H1 (cell line): Measurements from ENCODE around the gene RGCC. TPM values are rescaled to one million over a fixed set of nuclear protein-coding genes. Genes with fewer than 3 reads are reported as not detected.

Experiments used
- CTCF ChIA-PET: fragments of 300-600 bp; sonication (Branson Sonifier 250); formaldehyde crosslinking; loops from one replicate; lab custom pipeline; 2021; ENCODE audit not compliant: partially characterized antibody; lab: Charles Lee
- POLR2A ChIA-PET: fragments of 300-600 bp; sonication (Branson Sonifier 250); formaldehyde crosslinking; loops from one replicate; lab custom pipeline; 2021; ENCODE audit warnings: inconsistent platforms; ENCODE audit not compliant: partially characterized antibody; lab: Charles Lee
- DNase-seq, 2 experiments: peaks; one replicate each; pipeline versions ENCODE4 v3.0.0 to v3.0.0-alpha.2; 2010 to 2022; ENCODE audit warnings: low spot score in 2 of 2, low read depth in 1 of 2, mixed read lengths in 1 of 2
- FAIRE-seq: peaks from 2 replicates; lab custom pipeline; 2011; peaks lifted over from hg19 to GRCh38; lab: Jason Lieb, UNC
- H2AFZ ChIP-seq: 2 replicates; pipeline ENCODE4 v1.8.1; 2012; ENCODE audit warnings: low read length, inconsistent platforms
- H2AK5ac ChIP-seq: 2 replicates; pipeline ENCODE4 v1.6.1; 2013; ENCODE audit warnings: low read depth, low read length
- H2BK120ac ChIP-seq: replicated peaks from 2 replicates; pipeline ENCODE3; 2013; ENCODE audit warnings: low read depth, low read length, inconsistent platforms
- H2BK12ac ChIP-seq: 2 replicates; pipeline ENCODE4 v1.6.1; 2013; ENCODE audit warnings: low read depth, low read length
- H2BK15ac ChIP-seq: 2 replicates; pipeline ENCODE4 v1.6.1; 2013; ENCODE audit warnings: low read length
- H2BK20ac ChIP-seq: 2 replicates; pipeline ENCODE4 v1.6.1; 2013; ENCODE audit warnings: low read length
- H2BK5ac ChIP-seq: 2 replicates; pipeline ENCODE4 v1.6.1; 2013; ENCODE audit warnings: low read depth, low read length
- H3K14ac ChIP-seq: 2 replicates; pipeline ENCODE4 v1.6.1; 2013; ENCODE audit warnings: inconsistent platforms; ENCODE audit not compliant: insufficient read length
- H3K18ac ChIP-seq: 2 replicates; pipeline ENCODE4 v1.6.1; 2013; ENCODE audit warnings: low read length; ENCODE audit errors: extremely low read depth
- H3K23ac ChIP-seq: 2 replicates; pipeline ENCODE4 v1.6.1; 2013; ENCODE audit warnings: inconsistent platforms; ENCODE audit not compliant: insufficient read length
- H3K23me2 ChIP-seq: 2 replicates; pipeline ENCODE4 v1.6.1; 2013; ENCODE audit warnings: low read depth, low read length
- H3K27ac ChIP-seq: 2 replicates; pipeline ENCODE4 v1.6.1; 2011; ENCODE audit warnings: low read depth, low read length, inconsistent platforms
- H3K27me3 ChIP-seq, 4 experiments: replicated peaks in 1 of 4; 1 replicate in 1 of 4; 2 replicates in 3 of 4; pipeline versions ENCODE4 v1.6.1 to v1.8.1; 2011 to 2013; ENCODE audit warnings: low read length in 3 of 4, mild to moderate bottlenecking in 3 of 4, inconsistent platforms in 2 of 4, mixed read lengths in 2 of 4, moderate library complexity in 1 of 4; ENCODE audit not compliant: control insufficient read depth in 3 of 4, insufficient read depth in 3 of 4; ENCODE audit errors: extremely low read depth in 1 of 4
- H3K36me3 ChIP-seq, 4 experiments: 2 replicates each; pipeline versions ENCODE4 v1.6.1 to v1.8.1; 2011 to 2013; ENCODE audit warnings: mild to moderate bottlenecking in 4 of 4, low read length in 3 of 4, moderate library complexity in 2 of 4, control low read depth in 1 of 4, inconsistent platforms in 1 of 4; ENCODE audit not compliant: insufficient read depth in 4 of 4, control insufficient read depth in 2 of 4
- H3K4ac ChIP-seq: replicated peaks from 2 replicates; pipeline ENCODE3; 2013; ENCODE audit warnings: low read length, low read depth, mixed read lengths, inconsistent platforms; ENCODE audit not compliant: insufficient read length
- H3K4me1 ChIP-seq, 4 experiments: replicated peaks in 1 of 4; 1 replicate in 1 of 4; 2 replicates in 3 of 4; pipeline versions ENCODE4 v1.6.1 to v1.8.1; 2011 to 2013; ENCODE audit warnings: low read length in 3 of 4, inconsistent platforms in 2 of 4, mixed read lengths in 1 of 4; ENCODE audit not compliant: insufficient read depth in 4 of 4, control insufficient read depth in 3 of 4
- H3K4me2 ChIP-seq, 2 experiments: 2 replicates each; pipeline versions ENCODE4 v1.6.1 to v1.8.1; 2011 to 2013; ENCODE audit warnings: low read depth in 2 of 2, low read length in 2 of 2, control low read depth in 1 of 2, inconsistent platforms in 1 of 2, mild to moderate bottlenecking in 1 of 2; ENCODE audit not compliant: insufficient read depth in 1 of 2
- H3K4me3 ChIP-seq, 4 experiments: fragments of 200-600, 300-600 bp in 1 of 4; sonication (generic), shearing (Covaris generic), sonication (Bioruptor Twin) in 1 of 4; 2 replicates each; pipeline versions ENCODE4 v1.5.1 to v1.8.1; 2011 to 2016; ENCODE audit warnings: low read length in 4 of 4, low read depth in 3 of 4, control low read depth in 2 of 4, inconsistent platforms in 2 of 4, mild to moderate bottlenecking in 2 of 4, mixed read lengths in 1 of 4, moderate library complexity in 1 of 4; ENCODE audit not compliant: insufficient read depth in 2 of 4; ENCODE audit errors: extremely low read depth in 1 of 4
- H3K56ac ChIP-seq: replicated peaks from 2 replicates; pipeline ENCODE3; 2013; ENCODE audit warnings: low read depth, mild to moderate bottlenecking, mixed read lengths, low read length, inconsistent platforms; ENCODE audit not compliant: insufficient read length
- H3K79me1 ChIP-seq: 2 replicates; pipeline ENCODE4 v1.6.1; 2013; ENCODE audit warnings: low read depth, low read length, control low read depth
- H3K79me2 ChIP-seq, 2 experiments: 2 replicates each; pipeline versions ENCODE4 v1.6.1 to v1.8.1; 2012 to 2013; ENCODE audit warnings: low read length in 2 of 2, mild to moderate bottlenecking in 2 of 2, inconsistent platforms in 1 of 2; ENCODE audit not compliant: insufficient read depth in 2 of 2, control insufficient read depth in 1 of 2
- H3K9ac ChIP-seq, 4 experiments: replicated peaks in 1 of 4; 1 replicate in 1 of 4; 2 replicates in 3 of 4; pipeline versions ENCODE4 v1.6.1 to v1.8.1; 2011 to 2013; ENCODE audit warnings: low read depth in 3 of 4, low read length in 3 of 4, control low read depth in 2 of 4, mild to moderate bottlenecking in 2 of 4, moderate library complexity in 2 of 4, inconsistent platforms in 1 of 4; ENCODE audit errors: extremely low read depth in 1 of 4
- H3K9me3 ChIP-seq, 2 experiments: 2 replicates each; pipeline versions ENCODE4 v1.6.1 to v1.8.1; 2012 to 2013; ENCODE audit warnings: mild to moderate bottlenecking in 2 of 2, moderate library complexity in 2 of 2, control low read depth in 1 of 2, inconsistent platforms in 1 of 2, low read depth in 1 of 2, low read length in 1 of 2, mixed read lengths in 1 of 2; ENCODE audit not compliant: insufficient read depth in 2 of 2
- H4K20me1 ChIP-seq, 2 experiments: replicated peaks in 1 of 2; 2 replicates each; pipeline versions ENCODE3 to v1.8.1; 2011 to 2013; ENCODE audit warnings: inconsistent platforms in 2 of 2, low read length in 2 of 2, mild to moderate bottlenecking in 1 of 2; ENCODE audit not compliant: insufficient read depth in 2 of 2, control insufficient read depth in 1 of 2
- H4K5ac ChIP-seq: 2 replicates; pipeline ENCODE4 v1.6.1; 2013; ENCODE audit warnings: low read length, low read depth, mixed read lengths, inconsistent platforms; ENCODE audit not compliant: insufficient read length
- H4K8ac ChIP-seq: 2 replicates; pipeline ENCODE4 v1.8.0; 2013; ENCODE audit warnings: mild to moderate bottlenecking, moderate library complexity, low read length, inconsistent platforms; ENCODE audit not compliant: insufficient read depth; ENCODE audit errors: extremely low read depth
- H4K91ac ChIP-seq: replicated peaks from 2 replicates; pipeline ENCODE3; 2013; ENCODE audit warnings: low read length, mixed read lengths, inconsistent platforms; ENCODE audit not compliant: insufficient read length
- CBX5 ChIP-seq: fragments of 300-800, 300-1000 bp; sonication (generic); IDR thresholded peaks from 2 replicates; pipeline ENCODE4 v1.7.1; 2016; ENCODE audit warnings: antibody characterized with exemption, low read length, low read depth
- CHD2 ChIP-seq: IDR thresholded peaks from 2 replicates; pipeline ENCODE4 v1.6.1; 2012; ENCODE audit warnings: low read length, improper control_type of control experiment
- CTBP2 ChIP-seq: IDR thresholded peaks from 2 replicates; pipeline ENCODE4 v1.7.0; 2011; ENCODE audit warnings: borderline replicate concordance, mild to moderate bottlenecking, moderate library complexity, mixed read lengths, low read length; ENCODE audit not compliant: insufficient read depth, insufficient read length
- EP300 ChIP-seq, 2 experiments: IDR thresholded peaks; 1 replicate in 1 of 2; 2 replicates in 1 of 2; pipeline ENCODE4 v1.6.1; 2011 to 2012; ENCODE audit warnings: low read depth in 2 of 2, low read length in 2 of 2, mild to moderate bottlenecking in 2 of 2, borderline replicate concordance in 1 of 2, inconsistent platforms in 1 of 2, moderate library complexity in 1 of 2
- JUND ChIP-seq: IDR thresholded peaks from 2 replicates; pipeline ENCODE4 v1.6.1; 2011; ENCODE audit warnings: mild to moderate bottlenecking, improper control_type of control experiment, low read length
- MAFK ChIP-seq: IDR thresholded peaks from 2 replicates; pipeline ENCODE4 v1.6.1; 2012; ENCODE audit warnings: low read depth, mild to moderate bottlenecking, improper control_type of control experiment, low read length
- POLR2A ChIP-seq, 2 experiments: IDR thresholded peaks; 1 replicate in 1 of 2; 2 replicates in 1 of 2; pipeline ENCODE4 v1.6.1; 2011; ENCODE audit warnings: low read depth in 2 of 2, low read length in 2 of 2, mild to moderate bottlenecking in 2 of 2; ENCODE audit errors: control extremely low read depth in 1 of 2
- TEAD4 ChIP-seq: IDR thresholded peaks from 2 replicates; pipeline ENCODE4 v1.6.1; 2012; ENCODE audit warnings: low read depth, low read length, inconsistent platforms, mixed read lengths
- WGBS, 2 experiments: shearing (Covaris generic) in 1 of 2; methylation state at CpG; one replicate each; pipeline versions ENCODE4 v1.1.6 to v1.1.7; 2013 to 2015; ENCODE audit warnings: low lambda C conversion rate in 2 of 2, mixed read lengths in 2 of 2, inconsistent platforms in 1 of 2, low coverage in 1 of 2, missing lambda C conversion rate in 1 of 2; ENCODE audit not compliant: insufficient replicate concordance in 2 of 2, insufficient coverage in 1 of 2, insufficient read length in 1 of 2; ENCODE audit errors: extremely low coverage in 1 of 2, missing lambda C conversion rate in 1 of 2; 5-methylcytosine and 5-hydroxymethylcytosine counted together
- polyA plus RNA-seq, 7 experiments: library from polyadenylated mRNA; depleted of rRNA in 3 of 7; stranded (reverse) in 5 of 7; unstranded in 2 of 7; fragments of >200 nt in 5 of 7; fragments of 200-250 nt in 2 of 7; gene quantifications; 1 replicate in 5 of 7; 2 replicates in 1 of 7; 4 replicates in 1 of 7; pipeline versions ENCODE4 v1.2.1 to v1.2.3, GENCODE V29; 2011 to 2013; ENCODE audit warnings: missing spikeins in 2 of 7, mixed read lengths in 2 of 7
- total RNA-seq: library from RNA; stranded (reverse); fragmentation: NEBNext Ultra II Directional; extraction: Animal tissue kit (Norgen Biotek cat#: 25700); gene quantifications from 2 replicates; pipeline ENCODE4 v1.2.1, GENCODE V29; 2021

The RGCC gene
- total and polyA plus RNA-seq, 2 of the 8 experiments (the other 6 are each of a cell fraction or from before 2014, with no cell fraction given), result 0.41 TPM; not detected in 1

GRCh38 chr13:41511827-41512226, 54.5 kb downstream of the RGCC start:
- H2BK5ac ChIP-seq, result no peak overlapping the region
- H3K4me3 ChIP-seq, result no peak overlapping the region
- no peak overlapping the region for H4K8ac ChIP-seq
- no peak overlapping the region for H2BK120ac ChIP-seq
- H4K91ac ChIP-seq, result no peak overlapping the region
- no peak overlapping the region for H2BK20ac ChIP-seq
- H3K79me2 ChIP-seq, result no peaks in the 10 kb centered on the region
- no peak overlapping the region for H3K18ac ChIP-seq
- H2AFZ ChIP-seq, result no peak overlapping the region
- H4K5ac ChIP-seq, result no peak overlapping the region
- FAIRE-seq (no peak), DNase-seq (no peak)
- H3K23me2 ChIP-seq, result no peaks in the 10 kb centered on the region
- H4K20me1 ChIP-seq, result no peaks in the 10 kb centered on the region
- POLR2A ChIA-PET, result no interaction called here
- CTCF ChIA-PET, result interaction anchor here (1.7 kb wide), 1 partner anchor 53 kb away, joined by 4 read pairs; no protein-coding TSS in a partner anchor
- H3K79me1 ChIP-seq, result no peaks in the 10 kb centered on the region
- H3K9me3 ChIP-seq, result no peaks in the 10 kb centered on the region
- H3K56ac ChIP-seq, result no peak overlapping the region
- no peak for TF ChIP-seq JUND
- TF ChIP-seq POLR2A (IDR thresholded peaks at IDR 0.05; ENCODE audit: control extremely low read depth in 1 of 2, low read depth in 2 of 2, low read length in 2 of 2), result no peak
- no peak for TF ChIP-seq MAFK
- no peak for TF ChIP-seq TEAD4
- TF ChIP-seq CTBP2, result no peak
- TF ChIP-seq CBX5, result no peak
- TF ChIP-seq CHD2, result no peak
- no peak for TF ChIP-seq EP300 (IDR thresholded peaks at IDR 0.05; ENCODE audit: borderline replicate concordance in 1 of 2, low read depth in 2 of 2, low read length in 2 of 2)
- H2BK12ac ChIP-seq, result no peak overlapping the region
- no peak overlapping the region for H3K23ac ChIP-seq
- H3K9ac ChIP-seq, result no peak overlapping the region
- no peak overlapping the region for H3K4me2 ChIP-seq
- no peak overlapping the region for H2AK5ac ChIP-seq
- 90% methylated on average over 1 of the region's 1 CpG; no CpG with 5 or more reads in 1 of the 2 experiments for WGBS, 2 experiments
- no peak overlapping the region for H2BK15ac ChIP-seq
- H3K4me1 ChIP-seq, result no peaks in the 10 kb centered on the region
- H3K27me3 ChIP-seq, result no peaks in the 10 kb centered on the region
- H3K4ac ChIP-seq, result no peak overlapping the region
- no peak overlapping the region for H3K14ac ChIP-seq
- no peaks in the 10 kb centered on the region for H3K36me3 ChIP-seq
- no peak overlapping the region for H3K27ac ChIP-seq
